Thymus (tissue), 11 donors: ENCODE data around the gene GALNT10. TPM values are rescaled to one million over a fixed set of nuclear protein-coding genes. Genes with fewer than 3 reads are reported as not detected.

Source experiments
- DNase-seq, 9 donors: peaks; one replicate each; pipeline ENCODE4 v3.0.0-alpha.2; 2013; ENCODE audit warnings: low spot score in 9 of 9, low read depth in 6 of 9, missing footprints in 1 of 9
- H3K27ac ChIP-seq, 2 donors: one replicate each; pipeline ENCODE4 v1.5.1; 2013; ENCODE audit warnings: control low read depth in 1 of 2, low read depth in 1 of 2, low read length in 1 of 2, mild to moderate bottlenecking in 1 of 2, moderate library complexity in 1 of 2
- H3K27me3 ChIP-seq, 2 donors: one replicate each; pipeline ENCODE4 v1.5.1; 2013; ENCODE audit warnings: low read length in 1 of 2; ENCODE audit not compliant: control insufficient read depth in 2 of 2, insufficient read depth in 1 of 2
- H3K36me3 ChIP-seq, 2 donors: one replicate each; pipeline ENCODE4 v1.5.1; 2013; ENCODE audit warnings: low read length in 1 of 2, mild to moderate bottlenecking in 1 of 2, moderate library complexity in 1 of 2; ENCODE audit not compliant: control insufficient read depth in 2 of 2, insufficient read depth in 2 of 2
- H3K4me1 ChIP-seq, 2 donors: one replicate each; pipeline ENCODE4 v1.5.1; 2013; ENCODE audit warnings: low read length in 2 of 2; ENCODE audit not compliant: control insufficient read depth in 2 of 2, insufficient read depth in 2 of 2
- H3K4me3 ChIP-seq, 2 donors: one replicate each; pipeline ENCODE4 v1.5.1; 2013; ENCODE audit warnings: low read length in 2 of 2, control low read depth in 1 of 2, mild to moderate bottlenecking in 1 of 2
- H3K9me3 ChIP-seq, 2 donors: one replicate each; pipeline ENCODE4 v1.5.1; 2013; ENCODE audit warnings: low read length in 1 of 2, mild to moderate bottlenecking in 1 of 2; ENCODE audit not compliant: control insufficient read depth in 2 of 2, insufficient read depth in 1 of 2
- WGBS: extraction: QIAGEN DNeasy Blood & Tissue Kit; methylation state at CpG from one replicate; pipeline ENCODE4 v1.1.7; 2013; 5-methylcytosine and 5-hydroxymethylcytosine counted together
- polyA plus RNA-seq: library from polyadenylated mRNA; stranded (reverse); fragments of 200-250 nt; gene quantifications from one replicate; pipeline ENCODE4 v1.2.3, GENCODE V29; 2013
- total RNA-seq: library from RNA; stranded (reverse); fragments of 120-200 nt; gene quantifications from one replicate; pipeline ENCODE4 v1.2.4, GENCODE V29; 2013
- donor health status: healthy.

GALNT10 gene
- total and polyA plus RNA-seq, 2 donors = 8.7 to 9.7 TPM

- Histone ChIP-seq H3K4me3 (no peak overlapping the region), H3K36me3 (no peaks in the 10 kb centered on the region), H3K27me3 (no peaks in the 10 kb centered on the region), H3K9me3 (no peaks in the 10 kb centered on the region), H3K27ac (no peak overlapping the region), H3K4me1 (no peaks in the 10 kb centered on the region)
- 98% methylated on average over 3 of the region's 3 CpGs for WGBS
- DNase-seq = no peak
Measured at GRCh38 chr5:154312000-154312399, 121.5 kb downstream of the GALNT10 start.

- DNase-seq = no peak
- Histone ChIP-seq H3K4me1 (no peaks in the 10 kb centered on the region), H3K9me3 (no peaks in the 10 kb centered on the region), H3K27me3 (no peaks in the 10 kb centered on the region), H3K36me3 (no peaks in the 10 kb centered on the region), H3K4me3 (no peak overlapping the region), H3K27ac (no peak overlapping the region)
Measured at GRCh38 chr5:154312576-154312975, 122.0 kb downstream of the GALNT10 start.

- no peak overlapping the region for H3K4me3 ChIP-seq
- no peaks in the 10 kb centered on the region for H3K4me1 ChIP-seq
- 95% methylated on average over 4 of the region's 4 CpGs for WGBS
- H3K9me3 ChIP-seq = no peaks in the 10 kb centered on the region
- H3K27ac ChIP-seq = no peak overlapping the region
- H3K27me3 ChIP-seq = no peaks in the 10 kb centered on the region
- no peaks in the 10 kb centered on the region for H3K36me3 ChIP-seq
- no peak for DNase-seq
Measured at GRCh38 chr5:154313360-154314017, 123.0 kb downstream of the GALNT10 start.

GRCh38 chr5:154315196-154315595, 124.7 kb downstream of the GALNT10 start:
- Histone ChIP-seq H3K4me3 (no peak overlapping the region), H3K27me3 (no peaks in the 10 kb centered on the region)
- WGBS = 98% methylated on average over 3 of the region's 3 CpGs

GRCh38 chr5:154315756-154316155, 125.2 kb downstream of the GALNT10 start:
- Histone ChIP-seq H3K4me1 (no peaks in the 10 kb centered on the region), H3K9me3 (no peaks in the 10 kb centered on the region), H3K27me3 (no peaks in the 10 kb centered on the region), H3K27ac (no peak overlapping the region), H3K36me3 (no peaks in the 10 kb centered on the region), H3K4me3 (no peak overlapping the region)
- DNase-seq = no peak

More at GRCh38 chr5:154315196-154315595, 124.7 kb downstream of the GALNT10 start:
- Histone ChIP-seq H3K9me3 (no peaks in the 10 kb centered on the region), H3K36me3 (no peaks in the 10 kb centered on the region), H3K4me1 (no peaks in the 10 kb centered on the region), H3K27ac (no peak overlapping the region)
- DNase-seq = no peak

- WGBS = 96% methylated on average over 6 of the region's 6 CpGs
- H3K4me3 ChIP-seq = no peak overlapping the region
- no peaks in the 10 kb centered on the region for H3K4me1 ChIP-seq
- no peak overlapping the region for H3K27ac ChIP-seq
- no peaks in the 10 kb centered on the region for H3K36me3 ChIP-seq
- H3K9me3 ChIP-seq = no peaks in the 10 kb centered on the region
- DNase-seq = no peak
- H3K27me3 ChIP-seq = no peaks in the 10 kb centered on the region
Measured at GRCh38 chr5:154316223-154316935, 125.8 kb downstream of the GALNT10 start.

- DNase-seq = no peak
- no peak overlapping the region for H3K4me3 ChIP-seq
- WGBS = 96% methylated on average over 3 of the region's 3 CpGs
Measured at GRCh38 chr5:154317916-154318315, 127.4 kb downstream of the GALNT10 start.

GRCh38 chr5:154318691-154319090, 128.2 kb downstream of the GALNT10 start:
- Histone ChIP-seq H3K4me1 (no peaks in the 10 kb centered on the region), H3K9me3 (no peaks in the 10 kb centered on the region), H3K36me3 (no peaks in the 10 kb centered on the region), H3K27ac (no peak overlapping the region), H3K4me3 (no peak overlapping the region), H3K27me3 (no peaks in the 10 kb centered on the region)
- 100% methylated on average over 1 of the region's 1 CpG for WGBS
- DNase-seq = no peak

More at GRCh38 chr5:154317916-154318315, 127.4 kb downstream of the GALNT10 start:
- H3K27me3 ChIP-seq = no peaks in the 10 kb centered on the region
- no peaks in the 10 kb centered on the region for H3K4me1 ChIP-seq
- no peak overlapping the region for H3K27ac ChIP-seq
- H3K36me3 ChIP-seq = no peaks in the 10 kb centered on the region
- H3K9me3 ChIP-seq = no peaks in the 10 kb centered on the region

- 96% methylated on average over 4 of the region's 4 CpGs for WGBS
Measured at GRCh38 chr5:154319736-154320135, 129.2 kb downstream of the GALNT10 start.

More at GRCh38 chr5:154319736-154320135, 129.2 kb downstream of the GALNT10 start:
- no peaks in the 10 kb centered on the region for H3K4me1 ChIP-seq
- no peak overlapping the region for H3K4me3 ChIP-seq
- no peak overlapping the region for H3K27ac ChIP-seq
- no peaks in the 10 kb centered on the region for H3K36me3 ChIP-seq
- no peaks in the 10 kb centered on the region for H3K27me3 ChIP-seq
- no peak for DNase-seq
- no peaks in the 10 kb centered on the region for H3K9me3 ChIP-seq
